ENCODE results near the gene GPT2. TPM values are rescaled to one million over a fixed set of nuclear protein-coding genes. Genes with fewer than 3 reads are reported as not detected.

GPT2 gene
- total RNA-seq, 1 experiment from 2014 or later = 68.8 TPM

DNA sequence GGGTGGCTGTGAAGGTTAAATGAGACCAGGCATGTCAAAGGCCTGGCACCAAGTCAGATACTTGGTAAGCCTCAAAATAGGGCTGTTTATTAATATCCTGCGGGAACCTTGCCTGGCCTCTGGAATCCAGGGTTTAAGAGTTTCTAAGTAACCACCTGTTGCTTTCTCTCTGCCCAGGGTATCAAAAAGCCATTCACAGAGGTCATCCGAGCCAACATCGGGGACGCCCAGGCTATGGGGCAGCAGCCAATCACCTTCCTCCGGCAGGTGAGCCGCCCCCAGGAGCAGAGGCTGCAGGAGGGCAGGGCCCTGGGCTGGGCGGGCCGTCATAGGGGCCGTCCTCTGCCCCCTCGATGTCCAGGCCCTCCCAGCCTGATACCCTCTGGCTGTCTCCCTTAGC is 13.3 kb downstream of the GPT2 start:
- Mint-ChIP-seq H3K4me1 (peaks cover 9 to 13% of the 10 kb centered on the region in 2 experiments), H3K36me3 (ENCODE audit: insufficient read depth in 1 of 3, low read depth in 3 of 3) (peaks cover 27 to 69% (median 60%) of the 10 kb centered on the region in 3 experiments; a peak in 6 of 7 replicates), H3K27me3 (ENCODE audit: low read depth) (no peaks in the 10 kb centered on the region), H3K27ac (peak overlapping the region in 2 of 3 experiments; percentile 31 to 70; a peak in 3 of 7 replicates), H3K4me3 (no peak overlapping the region), H3K9me3 (no peaks in the 10 kb centered on the region)
- no peak overlapping the region for H3K18ac ChIP-seq (ENCODE audit: insufficient read length, low read depth, low read length)
- H3K23me2 ChIP-seq (ENCODE audit: insufficient read length, low read depth, low read length, poor library complexity, severe bottlenecking) = no peaks in the 10 kb centered on the region
- no peaks in the 10 kb centered on the region; the same call in 1 of the 2 replicates for H3K4me1 ChIP-seq (ENCODE audit: insufficient read depth, low read length)
- no peak overlapping the region for H4K5ac ChIP-seq (ENCODE audit: insufficient read length, low read depth, low read length)
- H2AFZ ChIP-seq (ENCODE audit: low read length) = no peak overlapping the region
- H3K27me3 ChIP-seq (ENCODE audit: insufficient read depth, low read length) = no peaks in the 10 kb centered on the region
- H2BK15ac ChIP-seq (ENCODE audit: low read depth, low read length) = no peak overlapping the region
- no peak overlapping the region for H4K91ac ChIP-seq (ENCODE audit: insufficient read length, low read depth, low read length)
- no peak overlapping the region for H2BK12ac ChIP-seq (ENCODE audit: insufficient read length, low read depth, low read length)
- no peak overlapping the region for H3K4ac ChIP-seq (ENCODE audit: low read depth, low read length)
- H3K79me2 ChIP-seq (ENCODE audit: insufficient read depth, low read length) = peaks cover 16% of the 10 kb centered on the region; the same call in 1 of the 2 replicates
- H3K4me2 ChIP-seq (ENCODE audit: insufficient read depth, insufficient read length, low read length) = no peak overlapping the region
- H3K56ac ChIP-seq (ENCODE audit: insufficient read length, low read depth, low read length) = no peak overlapping the region
- no peak overlapping the region for H3K23ac ChIP-seq (ENCODE audit: insufficient read length, low read depth, low read length)
- H2BK20ac ChIP-seq (ENCODE audit: low read depth, low read length, poor library complexity, severe bottlenecking) = no peak overlapping the region
- DNase-seq = no peak
- H3T11ph ChIP-seq (ENCODE audit: low read length) = no peak overlapping the region
- H4K20me1 ChIP-seq (ENCODE audit: control insufficient read depth, insufficient read depth, insufficient read length) = no peaks in the 10 kb centered on the region
- no peak overlapping the region for H3K27ac ChIP-seq (ENCODE audit: insufficient read length, low read depth, low read length)
- H2BK120ac ChIP-seq (ENCODE audit: low read depth, low read length, poor library complexity, severe bottlenecking) = no peak overlapping the region
- WGBS (ENCODE audit: extremely low coverage, insufficient read length, low lambda C conversion rate) = no CpG with 5 or more reads among the region's 10 CpGs
- peaks cover 3% of the 10 kb centered on the region for H3K79me1 ChIP-seq (ENCODE audit: insufficient read depth, low read depth, low read length, poor library complexity, severe bottlenecking)
- no peak overlapping the region for H4K8ac ChIP-seq (replicated peaks; ENCODE audit: insufficient read length, low read depth, low read length)
- H3K14ac ChIP-seq (ENCODE audit: insufficient read depth, low read length) = no peak overlapping the region
- no peaks in the 10 kb centered on the region for H3K9me3 ChIP-seq (ENCODE audit: control insufficient read depth, low read depth, low read length)
- H3K9ac ChIP-seq (ENCODE audit: extremely low read depth, insufficient read length, low read length) = no peak overlapping the region
- TF ChIP-seq CTCF (conservative IDR thresholded peaks at IDR 0.05) = no peak
- no peak overlapping the region for H2AK5ac ChIP-seq (ENCODE audit: insufficient read length, low read length)
- no peak overlapping the region for H2BK5ac ChIP-seq (ENCODE audit: insufficient read length, low read length)
